ENCODE data around the gene MEGF6. TPM values are rescaled to one million over a fixed set of nuclear protein-coding genes. Genes with fewer than 3 reads are reported as not detected.

The MEGF6 gene
- total RNA-seq, 1 donor from 2014 or later: 9.5 TPM

- TF ChIP-seq, protein P1, sequence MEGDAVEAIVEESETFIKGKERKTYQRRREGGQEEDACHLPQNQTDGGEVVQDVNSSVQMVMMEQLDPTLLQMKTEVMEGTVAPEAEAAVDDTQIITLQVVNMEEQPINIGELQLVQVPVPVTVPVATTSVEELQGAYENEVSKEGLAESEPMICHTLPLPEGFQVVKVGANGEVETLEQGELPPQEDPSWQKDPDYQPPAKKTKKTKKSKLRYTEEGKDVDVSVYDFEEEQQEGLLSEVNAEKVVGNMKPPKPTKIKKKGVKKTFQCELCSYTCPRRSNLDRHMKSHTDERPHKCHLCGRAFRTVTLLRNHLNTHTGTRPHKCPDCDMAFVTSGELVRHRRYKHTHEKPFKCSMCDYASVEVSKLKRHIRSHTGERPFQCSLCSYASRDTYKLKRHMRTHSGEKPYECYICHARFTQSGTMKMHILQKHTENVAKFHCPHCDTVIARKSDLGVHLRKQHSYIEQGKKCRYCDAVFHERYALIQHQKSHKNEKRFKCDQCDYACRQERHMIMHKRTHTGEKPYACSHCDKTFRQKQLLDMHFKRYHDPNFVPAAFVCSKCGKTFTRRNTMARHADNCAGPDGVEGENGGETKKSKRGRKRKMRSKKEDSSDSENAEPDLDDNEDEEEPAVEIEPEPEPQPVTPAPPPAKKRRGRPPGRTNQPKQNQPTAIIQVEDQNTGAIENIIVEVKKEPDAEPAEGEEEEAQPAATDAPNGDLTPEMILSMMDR (IDR thresholded peaks at IDR 0.05; ENCODE audit: borderline replicate concordance): no peak
- no peaks in the 10 kb centered on the region for H3K4me1 ChIP-seq
- H3K9me3 ChIP-seq (replicated peaks): no peaks in the 10 kb centered on the region
- peaks cover 33% of the 10 kb centered on the region for H3K27me3 ChIP-seq (ENCODE audit: low read depth)
- H3K36me3 ChIP-seq: no peaks in the 10 kb centered on the region
- DNase-seq: no peak
- H3K4me3 ChIP-seq: no peak overlapping the region
- no peak overlapping the region for H3K27ac ChIP-seq (replicated peaks)
- intact Hi-C loops (cut with micrococcal nuclease): no loop called here
Measured at GRCh38 chr1:3481836-3482375, 129.4 kb downstream of the MEGF6 start.

DNA sequence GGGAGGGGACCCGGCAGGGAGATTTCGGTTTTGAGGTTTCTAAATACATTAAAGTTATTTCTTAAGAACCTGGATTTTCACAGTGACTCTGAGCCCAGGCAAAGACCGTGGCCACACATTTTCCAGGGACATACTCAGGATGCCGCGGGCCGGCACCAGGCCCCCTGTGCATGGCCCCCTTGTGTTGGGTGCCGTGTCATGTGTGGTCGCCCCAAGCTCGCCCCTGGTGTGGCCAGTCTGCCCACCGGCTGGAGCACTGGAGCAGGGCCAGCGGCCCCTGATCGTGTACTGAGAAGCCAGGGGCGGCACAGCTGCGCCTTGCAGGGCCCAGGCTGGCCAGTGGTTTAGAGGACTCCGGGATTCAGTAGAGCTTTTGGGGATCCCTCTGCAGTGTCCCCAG lies 130.3 kb downstream of the MEGF6 start:
- TF ChIP-seq, protein P1 (IDR thresholded peaks at IDR 0.05; ENCODE audit: borderline replicate concordance): no peak
- H3K27ac ChIP-seq (replicated peaks): no peak overlapping the region
- peaks cover 29% of the 10 kb centered on the region for H3K27me3 ChIP-seq (ENCODE audit: low read depth)
- intact Hi-C loops (cut with micrococcal nuclease): no loop called here
- no peaks in the 10 kb centered on the region for H3K36me3 ChIP-seq
- H3K4me3 ChIP-seq: no peak overlapping the region
- no peaks in the 10 kb centered on the region for H3K9me3 ChIP-seq (replicated peaks)
- no peak for DNase-seq
- no peaks in the 10 kb centered on the region for H3K4me1 ChIP-seq

DNA sequence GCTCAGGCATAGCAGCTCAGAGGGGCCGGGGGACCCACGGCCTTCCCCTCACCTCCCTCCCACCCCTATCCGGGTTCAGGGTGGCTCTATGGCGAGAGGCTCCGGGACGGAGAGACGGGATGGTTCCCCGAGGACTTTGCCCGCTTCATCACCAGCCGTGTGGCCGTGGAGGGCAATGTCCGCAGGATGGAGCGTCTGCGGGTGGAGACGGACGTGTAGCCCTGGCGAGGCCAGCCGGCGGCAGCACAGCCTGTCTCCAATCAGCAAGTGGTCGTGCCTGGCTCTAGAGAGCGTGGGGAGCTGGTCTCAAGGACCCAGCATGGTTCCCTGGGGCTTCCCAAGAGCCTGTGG lies 131.0 kb downstream of the MEGF6 start:
- Histone ChIP-seq H3K36me3 (no peaks in the 10 kb centered on the region), H3K4me1 (no peaks in the 10 kb centered on the region), H3K4me3 (no peak overlapping the region), H3K27me3 (ENCODE audit: low read depth) (peaks cover 22% of the 10 kb centered on the region), H3K9me3 (replicated peaks) (no peaks in the 10 kb centered on the region), H3K27ac (replicated peaks) (no peak overlapping the region)
- TF ChIP-seq, protein P1 (IDR thresholded peaks at IDR 0.05; ENCODE audit: borderline replicate concordance): no peak
- intact Hi-C loops (cut with micrococcal nuclease): no loop called here
- DNase-seq: no peak

GRCh38 chr1:3479511-3480368 lies 131.6 kb downstream of the MEGF6 start:
- Histone ChIP-seq H3K4me3 (no peak overlapping the region), H3K4me1 (no peaks in the 10 kb centered on the region), H3K9me3 (replicated peaks) (no peaks in the 10 kb centered on the region), H3K27me3 (ENCODE audit: low read depth) (peaks cover 16% of the 10 kb centered on the region), H3K36me3 (no peaks in the 10 kb centered on the region), H3K27ac (replicated peaks) (no peak overlapping the region)
- intact Hi-C loops (cut with micrococcal nuclease): no loop called here
- TF ChIP-seq, protein P1 (IDR thresholded peaks at IDR 0.05; ENCODE audit: borderline replicate concordance): no peak
- no peak for DNase-seq

- TF ChIP-seq, protein P1 (IDR thresholded peaks at IDR 0.05; ENCODE audit: borderline replicate concordance): no peak
- Histone ChIP-seq H3K36me3 (no peaks in the 10 kb centered on the region), H3K4me3 (no peak overlapping the region), H3K4me1 (no peaks in the 10 kb centered on the region), H3K27ac (replicated peaks) (no peak overlapping the region), H3K9me3 (replicated peaks) (no peaks in the 10 kb centered on the region), H3K27me3 (ENCODE audit: low read depth) (peaks cover 3% of the 10 kb centered on the region)
- no peak for DNase-seq
- intact Hi-C loops (cut with micrococcal nuclease): no loop called here
Measured at GRCh38 chr1:3478187-3478586, 133.1 kb downstream of the MEGF6 start.
